Measurements from ENCODE around the gene SLIT3.

SLIT3 gene

GRCh38 chr5:168859471-168859870 is 441.5 kb downstream of the SLIT3 start:
- Histone ChIP-seq H3K9ac (no peak overlapping the region), H3K36me3 (ENCODE audit: insufficient read depth) (no peaks in the 10 kb centered on the region), H4K20me1 (ENCODE audit: insufficient read depth) (no peaks in the 10 kb centered on the region), H3K4me2 (no peak overlapping the region), H2AFZ (ENCODE audit: low read depth) (no peak overlapping the region), H3K27me3 (ENCODE audit: insufficient read depth, low read depth) (no peaks in the 10 kb centered on the region), H3K4me1 (ENCODE audit: low read depth, poor library complexity, severe bottlenecking) (no peaks in the 10 kb centered on the region), H3K4me3 (IDR thresholded peaks at IDR 0.05; ENCODE audit: insufficient read depth, low read depth, low read length) (no peak overlapping the region), H3K27ac (no peak overlapping the region), H3K79me2 (ENCODE audit: insufficient read depth, low read depth) (no peaks in the 10 kb centered on the region)
- no peak for TF ChIP-seq CTCF (conservative IDR thresholded peaks at IDR 0.05; ENCODE audit: low read depth, low read length)

GRCh38 chr5:168858994-168859393 is 441.9 kb downstream of the SLIT3 start:
- Histone ChIP-seq H3K36me3 (ENCODE audit: insufficient read depth) (no peaks in the 10 kb centered on the region), H4K20me1 (ENCODE audit: insufficient read depth) (no peaks in the 10 kb centered on the region), H3K4me2 (no peak overlapping the region), H3K79me2 (ENCODE audit: insufficient read depth, low read depth) (no peaks in the 10 kb centered on the region), H3K9ac (no peak overlapping the region), H3K4me1 (ENCODE audit: low read depth, poor library complexity, severe bottlenecking) (no peaks in the 10 kb centered on the region), H3K27me3 (ENCODE audit: insufficient read depth, low read depth) (no peaks in the 10 kb centered on the region), H3K27ac (no peak overlapping the region), H3K4me3 (IDR thresholded peaks at IDR 0.05; ENCODE audit: insufficient read depth, low read depth, low read length) (no peak overlapping the region), H2AFZ (ENCODE audit: low read depth) (no peak overlapping the region)
- no peak for TF ChIP-seq CTCF (conservative IDR thresholded peaks at IDR 0.05; ENCODE audit: low read depth, low read length)

DNA sequence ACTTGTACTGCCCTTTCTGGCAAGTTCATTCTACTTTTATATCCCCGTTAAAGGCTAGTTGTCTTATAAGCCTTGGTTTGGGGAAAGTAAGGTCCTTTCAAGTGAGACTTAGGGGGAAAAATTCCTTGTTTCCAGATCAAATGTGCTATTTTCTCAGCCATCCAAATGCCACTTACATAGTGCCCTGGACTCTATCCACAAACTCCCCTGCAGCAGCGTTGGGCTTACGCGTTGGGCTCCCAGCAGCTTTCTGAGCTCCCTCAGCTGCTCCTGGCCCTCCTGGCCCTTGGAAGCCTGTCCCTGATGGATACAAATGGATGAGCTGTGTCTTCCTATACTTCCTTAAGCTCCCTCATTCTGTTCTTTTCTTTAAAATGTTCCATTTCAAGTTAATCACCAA is 442.6 kb downstream of the SLIT3 start:
- Histone ChIP-seq H4K20me1 (ENCODE audit: insufficient read depth) (no peaks in the 10 kb centered on the region), H3K36me3 (ENCODE audit: insufficient read depth) (no peaks in the 10 kb centered on the region), H3K9ac (no peak overlapping the region), H3K4me1 (ENCODE audit: low read depth, poor library complexity, severe bottlenecking) (no peaks in the 10 kb centered on the region), H3K27me3 (ENCODE audit: insufficient read depth, low read depth) (no peaks in the 10 kb centered on the region), H2AFZ (ENCODE audit: low read depth) (no peak overlapping the region), H3K4me2 (no peak overlapping the region), H3K27ac (no peak overlapping the region), H3K4me3 (IDR thresholded peaks at IDR 0.05; ENCODE audit: insufficient read depth, low read depth, low read length) (no peak overlapping the region), H3K79me2 (ENCODE audit: insufficient read depth, low read depth) (no peaks in the 10 kb centered on the region)
- TF ChIP-seq CTCF (conservative IDR thresholded peaks at IDR 0.05; ENCODE audit: low read depth, low read length), result no peak

DNA sequence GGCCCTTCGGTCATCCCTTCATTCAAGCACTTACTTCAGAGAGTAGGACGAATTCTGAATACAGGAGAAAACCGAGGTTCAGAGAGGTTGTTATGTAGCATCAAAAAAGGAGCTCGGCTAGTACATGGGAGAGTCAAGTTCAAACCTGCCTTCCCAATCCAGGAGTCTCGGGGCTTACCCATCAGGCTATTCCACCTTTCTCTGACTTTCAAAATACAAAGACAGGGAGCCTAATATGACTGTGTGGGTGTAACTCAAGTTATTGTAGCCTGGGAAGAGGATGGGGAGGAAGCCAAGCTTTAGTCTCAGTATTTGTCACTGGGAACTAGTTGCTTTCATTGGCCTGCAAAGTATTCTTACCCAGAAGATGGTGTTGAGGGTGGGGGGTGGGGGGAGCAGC is 447.0 kb downstream of the SLIT3 start:
- no peak overlapping the region for H2AFZ ChIP-seq (ENCODE audit: low read depth)
- H3K9ac ChIP-seq, result no peak overlapping the region
- H3K27me3 ChIP-seq (ENCODE audit: insufficient read depth, low read depth), result no peaks in the 10 kb centered on the region
- H3K4me2 ChIP-seq, result no peak overlapping the region
- no peak for TF ChIP-seq CTCF (conservative IDR thresholded peaks at IDR 0.05; ENCODE audit: low read depth, low read length)
- H3K36me3 ChIP-seq (ENCODE audit: insufficient read depth), result no peaks in the 10 kb centered on the region
- H4K20me1 ChIP-seq (ENCODE audit: insufficient read depth), result no peaks in the 10 kb centered on the region
- H3K4me3 ChIP-seq (IDR thresholded peaks at IDR 0.05; ENCODE audit: insufficient read depth, low read depth, low read length), result no peak overlapping the region
- H3K27ac ChIP-seq, result no peak overlapping the region
- no peaks in the 10 kb centered on the region for H3K79me2 ChIP-seq (ENCODE audit: insufficient read depth, low read depth)
- no peaks in the 10 kb centered on the region for H3K4me1 ChIP-seq (ENCODE audit: low read depth, poor library complexity, severe bottlenecking)

- H3K4me3 ChIP-seq (IDR thresholded peaks at IDR 0.05; ENCODE audit: insufficient read depth, low read depth, low read length), result no peak overlapping the region
- H3K36me3 ChIP-seq (ENCODE audit: insufficient read depth), result no peaks in the 10 kb centered on the region
- no peak overlapping the region for H3K9ac ChIP-seq
- H3K79me2 ChIP-seq (ENCODE audit: insufficient read depth, low read depth), result no peaks in the 10 kb centered on the region
- H3K4me1 ChIP-seq (ENCODE audit: low read depth, poor library complexity, severe bottlenecking), result no peaks in the 10 kb centered on the region
- no peaks in the 10 kb centered on the region for H4K20me1 ChIP-seq (ENCODE audit: insufficient read depth)
- H3K4me2 ChIP-seq, result no peak overlapping the region
- no peak for TF ChIP-seq CTCF (conservative IDR thresholded peaks at IDR 0.05; ENCODE audit: low read depth, low read length)
- no peak overlapping the region for H2AFZ ChIP-seq (ENCODE audit: low read depth)
- H3K27me3 ChIP-seq (ENCODE audit: insufficient read depth, low read depth), result no peaks in the 10 kb centered on the region
- H3K27ac ChIP-seq, result no peak overlapping the region
Measured at GRCh38 chr5:168852329-168852728, 448.6 kb downstream of the SLIT3 start.
